Measurements from ENCODE around the gene KLF3.

DNA sequence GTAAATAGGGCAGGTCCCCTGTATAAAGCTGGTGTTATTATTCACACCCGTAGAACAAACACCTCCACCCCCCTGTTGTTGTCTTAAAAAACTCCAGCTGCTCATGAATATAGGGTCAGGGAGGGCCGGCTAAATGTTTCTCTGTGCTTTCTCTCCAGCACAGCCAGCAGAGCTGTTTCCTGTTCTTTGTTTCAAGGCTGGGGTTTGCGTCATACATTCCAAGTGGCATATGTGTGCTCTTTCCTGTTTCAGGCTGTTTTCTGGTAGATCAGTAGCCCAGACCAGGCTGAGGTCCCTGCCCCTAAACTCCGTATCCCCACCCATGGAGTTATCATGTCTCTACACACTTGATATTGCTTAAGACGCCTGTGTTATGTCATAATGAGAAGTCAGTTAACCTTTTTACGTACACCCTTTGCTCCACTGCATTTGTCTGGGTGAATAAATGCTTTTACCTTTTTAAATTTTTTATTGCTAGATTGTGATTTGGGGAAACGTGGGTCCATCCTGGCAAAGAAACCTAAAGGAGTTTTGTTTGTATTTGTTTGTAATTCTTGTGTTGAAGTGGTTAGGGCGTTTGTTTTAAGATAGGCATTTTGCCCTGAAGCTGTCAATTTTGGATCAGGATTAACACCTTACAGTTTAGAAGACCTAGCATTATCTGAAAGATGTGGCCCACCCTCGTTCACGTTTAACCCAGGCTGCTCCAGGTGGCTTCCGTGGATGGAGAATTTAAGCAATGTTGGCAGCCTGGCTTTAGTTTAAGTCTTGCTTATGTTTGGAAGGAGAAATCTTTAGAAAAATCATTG lies 3.3 kb downstream of the KLF3 start:
- TF ChIP-seq, protein P1, sequence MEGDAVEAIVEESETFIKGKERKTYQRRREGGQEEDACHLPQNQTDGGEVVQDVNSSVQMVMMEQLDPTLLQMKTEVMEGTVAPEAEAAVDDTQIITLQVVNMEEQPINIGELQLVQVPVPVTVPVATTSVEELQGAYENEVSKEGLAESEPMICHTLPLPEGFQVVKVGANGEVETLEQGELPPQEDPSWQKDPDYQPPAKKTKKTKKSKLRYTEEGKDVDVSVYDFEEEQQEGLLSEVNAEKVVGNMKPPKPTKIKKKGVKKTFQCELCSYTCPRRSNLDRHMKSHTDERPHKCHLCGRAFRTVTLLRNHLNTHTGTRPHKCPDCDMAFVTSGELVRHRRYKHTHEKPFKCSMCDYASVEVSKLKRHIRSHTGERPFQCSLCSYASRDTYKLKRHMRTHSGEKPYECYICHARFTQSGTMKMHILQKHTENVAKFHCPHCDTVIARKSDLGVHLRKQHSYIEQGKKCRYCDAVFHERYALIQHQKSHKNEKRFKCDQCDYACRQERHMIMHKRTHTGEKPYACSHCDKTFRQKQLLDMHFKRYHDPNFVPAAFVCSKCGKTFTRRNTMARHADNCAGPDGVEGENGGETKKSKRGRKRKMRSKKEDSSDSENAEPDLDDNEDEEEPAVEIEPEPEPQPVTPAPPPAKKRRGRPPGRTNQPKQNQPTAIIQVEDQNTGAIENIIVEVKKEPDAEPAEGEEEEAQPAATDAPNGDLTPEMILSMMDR (conservative IDR thresholded peaks at IDR 0.05; ENCODE audit: low read depth, low read length): no peak
- TF ChIP-seq EZH2phosphoT487 (IDR thresholded peaks at IDR 0.05; ENCODE audit: borderline replicate concordance, low read length): no peak
